ENCODE measurements around the gene RANBP17.

DNA sequence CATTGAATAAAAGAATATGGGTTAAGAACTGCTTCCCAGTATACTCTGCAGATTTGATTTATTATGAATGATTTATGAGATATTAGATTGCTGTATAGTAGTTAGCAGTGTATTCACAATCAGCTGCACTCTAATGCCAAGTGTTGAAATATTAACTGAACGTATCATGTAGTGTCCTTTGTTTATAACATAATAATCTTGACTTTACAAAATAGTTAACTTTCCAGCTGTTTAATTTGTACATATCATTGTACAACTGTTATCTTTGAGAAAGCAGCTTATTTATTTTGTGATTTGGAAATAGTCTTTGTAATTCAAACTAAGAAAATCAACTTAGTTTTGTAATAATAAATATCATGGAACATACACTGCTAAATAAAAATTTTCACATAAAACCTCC, 219.5 kb downstream of the RANBP17 start:
- TF ChIP-seq, protein P1, sequence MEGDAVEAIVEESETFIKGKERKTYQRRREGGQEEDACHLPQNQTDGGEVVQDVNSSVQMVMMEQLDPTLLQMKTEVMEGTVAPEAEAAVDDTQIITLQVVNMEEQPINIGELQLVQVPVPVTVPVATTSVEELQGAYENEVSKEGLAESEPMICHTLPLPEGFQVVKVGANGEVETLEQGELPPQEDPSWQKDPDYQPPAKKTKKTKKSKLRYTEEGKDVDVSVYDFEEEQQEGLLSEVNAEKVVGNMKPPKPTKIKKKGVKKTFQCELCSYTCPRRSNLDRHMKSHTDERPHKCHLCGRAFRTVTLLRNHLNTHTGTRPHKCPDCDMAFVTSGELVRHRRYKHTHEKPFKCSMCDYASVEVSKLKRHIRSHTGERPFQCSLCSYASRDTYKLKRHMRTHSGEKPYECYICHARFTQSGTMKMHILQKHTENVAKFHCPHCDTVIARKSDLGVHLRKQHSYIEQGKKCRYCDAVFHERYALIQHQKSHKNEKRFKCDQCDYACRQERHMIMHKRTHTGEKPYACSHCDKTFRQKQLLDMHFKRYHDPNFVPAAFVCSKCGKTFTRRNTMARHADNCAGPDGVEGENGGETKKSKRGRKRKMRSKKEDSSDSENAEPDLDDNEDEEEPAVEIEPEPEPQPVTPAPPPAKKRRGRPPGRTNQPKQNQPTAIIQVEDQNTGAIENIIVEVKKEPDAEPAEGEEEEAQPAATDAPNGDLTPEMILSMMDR (conservative IDR thresholded peaks at IDR 0.05), result no peak
- no peak for TF ChIP-seq EZH2 (IDR thresholded peaks at IDR 0.05; ENCODE audit: low read depth)

Measured in PC-9 (cell line).